ENCODE data around the gene CYLD.

The CYLD gene

GRCh38 chr16:50731989-50732832 is 9.7 kb upstream of the CYLD start:
- Histone ChIP-seq H3K9me2 (replicated peaks; ENCODE audit: insufficient read depth, low read length) (no peaks in the 10 kb centered on the region), H3K4me3 (ENCODE audit: low read length) (no peak overlapping the region), H4K20me1 (ENCODE audit: insufficient read depth, low read length) (no peaks in the 10 kb centered on the region), H3K9ac (ENCODE audit: low read length) (no peak overlapping the region), H3K4me2 (ENCODE audit: low read depth, low read length) (no peak overlapping the region), H3K36me3 (replicated peaks; ENCODE audit: insufficient read depth, low read length) (no peaks in the 10 kb centered on the region), H3K27me3 (replicated peaks; ENCODE audit: insufficient read depth, low read length) (no peaks in the 10 kb centered on the region), H3F3A (ENCODE audit: insufficient read depth, low read length) (no peaks in the 10 kb centered on the region), H3K79me2 (ENCODE audit: low read length) (no peaks in the 10 kb centered on the region), H2AFZ (ENCODE audit: low read length) (no peak overlapping the region), H3K4me1 (ENCODE audit: low read length) (no peaks in the 10 kb centered on the region), H3K9me3 (replicated peaks; ENCODE audit: insufficient read depth, low read length) (no peaks in the 10 kb centered on the region), H3K27ac (ENCODE audit: low read length) (no peak overlapping the region)
- no peak for TF ChIP-seq EZH2phosphoT487 (IDR thresholded peaks at IDR 0.05; ENCODE audit: low read length)
- TF ChIP-seq EZH2 (optimal IDR thresholded peaks at IDR 0.05; ENCODE audit: low read depth, low read length), result no peak
- no peak for TF ChIP-seq CTCF (IDR thresholded peaks at IDR 0.05; ENCODE audit: low read length)
- no peak for DNase-seq

- Histone ChIP-seq H3K4me1 (ENCODE audit: low read length) (no peaks in the 10 kb centered on the region), H4K20me1 (ENCODE audit: insufficient read depth, low read length) (no peaks in the 10 kb centered on the region), H3K36me3 (replicated peaks; ENCODE audit: insufficient read depth, low read length) (no peaks in the 10 kb centered on the region), H3K79me2 (ENCODE audit: low read length) (no peaks in the 10 kb centered on the region), H3K27ac (ENCODE audit: low read length) (no peak overlapping the region), H3K9me2 (replicated peaks; ENCODE audit: insufficient read depth, low read length) (no peaks in the 10 kb centered on the region), H3K9ac (ENCODE audit: low read length) (no peak overlapping the region), H3K4me2 (ENCODE audit: low read depth, low read length) (no peak overlapping the region), H2AFZ (ENCODE audit: low read length) (no peak overlapping the region), H3K4me3 (ENCODE audit: low read length) (no peak overlapping the region), H3F3A (ENCODE audit: insufficient read depth, low read length) (no peaks in the 10 kb centered on the region), H3K9me3 (replicated peaks; ENCODE audit: insufficient read depth, low read length) (no peaks in the 10 kb centered on the region), H3K27me3 (replicated peaks; ENCODE audit: insufficient read depth, low read length) (no peaks in the 10 kb centered on the region)
- TF ChIP-seq EZH2 (optimal IDR thresholded peaks at IDR 0.05; ENCODE audit: low read depth, low read length), result no peak
- TF ChIP-seq CTCF (IDR thresholded peaks at IDR 0.05; ENCODE audit: low read length), result no peak
- TF ChIP-seq EZH2phosphoT487 (IDR thresholded peaks at IDR 0.05; ENCODE audit: low read length), result no peak
- no peak for DNase-seq
These were observed 8.4 kb upstream of the CYLD start for GRCh38 chr16:50733468-50733867.

- H3K27ac ChIP-seq (ENCODE audit: low read length), result no peak overlapping the region
- no peak overlapping the region for H3K4me2 ChIP-seq (ENCODE audit: low read depth, low read length)
- no peak overlapping the region for H2AFZ ChIP-seq (ENCODE audit: low read length)
- H4K20me1 ChIP-seq (ENCODE audit: insufficient read depth, low read length), result no peaks in the 10 kb centered on the region
- no peaks in the 10 kb centered on the region for H3K9me2 ChIP-seq (replicated peaks; ENCODE audit: insufficient read depth, low read length)
- H3K79me2 ChIP-seq (ENCODE audit: low read length), result no peaks in the 10 kb centered on the region
- no peaks in the 10 kb centered on the region for H3F3A ChIP-seq (ENCODE audit: insufficient read depth, low read length)
- no peaks in the 10 kb centered on the region for H3K9me3 ChIP-seq (replicated peaks; ENCODE audit: insufficient read depth, low read length)
- H3K4me1 ChIP-seq (ENCODE audit: low read length), result no peaks in the 10 kb centered on the region
- no peak for TF ChIP-seq CTCF (IDR thresholded peaks at IDR 0.05; ENCODE audit: low read length)
- no peak for TF ChIP-seq EZH2 (optimal IDR thresholded peaks at IDR 0.05; ENCODE audit: low read depth, low read length)
- TF ChIP-seq EZH2phosphoT487 (IDR thresholded peaks at IDR 0.05; ENCODE audit: low read length), result no peak
- H3K27me3 ChIP-seq (replicated peaks; ENCODE audit: insufficient read depth, low read length), result no peaks in the 10 kb centered on the region
- DNase-seq, result no peak
- no peak overlapping the region for H3K9ac ChIP-seq (ENCODE audit: low read length)
- H3K36me3 ChIP-seq (replicated peaks; ENCODE audit: insufficient read depth, low read length), result no peaks in the 10 kb centered on the region
- no peak overlapping the region for H3K4me3 ChIP-seq (ENCODE audit: low read length)
These were observed 6.2 kb upstream of the CYLD start for GRCh38 chr16:50735629-50736122.

Data from MM.1S (cell line).